HepG2 (cell line): ENCODE results near the gene ATAD3C. TPM values are rescaled to one million over a fixed set of nuclear protein-coding genes. Genes with fewer than 3 reads are reported as not detected.
"Not testable (repeated sequence)": the region's sequence is repeated elsewhere in the genome, so short reads cannot be mapped to it uniquely, and the experiment has no call there.

Experiments used
- ATAC-seq: fragments of 200-7000 bp; cut with Tn5 transposase; 3 replicates; pipeline ENCODE4 v1.9.1; 2020; ENCODE audit warnings: mild to moderate bottlenecking, moderate library complexity
- BruUV-seq: library from RNA; stranded (reverse); fragments of 400-500 nt; replicated peaks from 2 replicates; lab custom pipeline; 2021; lab: Mats Ljungman, UMichigan
- CTCF ChIA-PET: fragments of 300-600 bp; formaldehyde crosslinking; extraction: SDS; loops from one replicate; lab custom pipeline; 2021; ENCODE audit warnings: low total read pairs, inconsistent platforms, low intra/inter-chr PET ratio; lab: Yijun Ruan, JAX
- POLR2A ChIA-PET: fragments of 350-600 bp; sonication (Branson Sonifier 250); formaldehyde crosslinking; loops from one replicate; lab custom pipeline; 2020; ENCODE audit warnings: antibody characterized with exemption, inconsistent platforms; lab: Yijun Ruan, JAX
- DNase-seq: peaks from one replicate; pipeline ENCODE4 v3.0.0-alpha.2; 2015; ENCODE audit warnings: low spot score
- FAIRE-seq: peaks from 3 replicates; lab custom pipeline; 2011; peaks lifted over from hg19 to GRCh38; lab: Jason Lieb, UNC
- H2AFZ ChIP-seq: one replicate; pipeline ENCODE4 v1.6.1; 2011; ENCODE audit warnings: low read length, inconsistent platforms
- H3K27ac ChIP-seq: fragments of 300-600 bp; 3 replicates; pipeline ENCODE4 v1.8.0; 2011; ENCODE audit warnings: mixed run types, mild to moderate bottlenecking, mixed read lengths, low read length, inconsistent platforms; ENCODE audit not compliant: insufficient read depth; ENCODE audit errors: extremely low read length
- H3K27me3 ChIP-seq, 2 experiments: fragments of 200-600 bp in 1 of 2; 2 replicates in 1 of 2; 3 replicates in 1 of 2; pipeline versions ENCODE4 v1.6.0 to v1.8.0; 2011; ENCODE audit warnings: low read length in 2 of 2, mild to moderate bottlenecking in 2 of 2, moderate library complexity in 2 of 2, inconsistent platforms in 1 of 2; ENCODE audit not compliant: insufficient read depth in 2 of 2, control insufficient read depth in 1 of 2
- H3K36me3 ChIP-seq, 2 experiments: fragments of 200-600 bp in 1 of 2; replicated peaks in 1 of 2; 2 replicates in 1 of 2; 3 replicates in 1 of 2; pipeline versions ENCODE4 v1.5.1 to v1.8.0; 2011; ENCODE audit warnings: low read length in 2 of 2, inconsistent platforms in 1 of 2; ENCODE audit not compliant: insufficient read depth in 2 of 2, control insufficient read depth in 1 of 2
- H3K4me1 ChIP-seq: 2 replicates; pipeline ENCODE4 v1.5.1; 2012; ENCODE audit warnings: low read length, inconsistent platforms; ENCODE audit not compliant: insufficient read depth
- H3K4me2 ChIP-seq: 2 replicates; pipeline ENCODE4 v1.6.0; 2011; ENCODE audit warnings: low read depth, low read length, inconsistent platforms
- H3K4me3 ChIP-seq, 3 experiments: fragments of 200-600 bp in 1 of 3; sonication (generic), shearing (Covaris generic) in 1 of 3; replicated peaks in 1 of 3; 2 replicates each; pipeline ENCODE4 v1.5.1; 2011 to 2016; ENCODE audit warnings: low read length in 3 of 3, inconsistent platforms in 2 of 3, low read depth in 2 of 3, mild to moderate bottlenecking in 2 of 3, control low read depth in 1 of 3, mixed read lengths in 1 of 3; ENCODE audit not compliant: insufficient read depth in 1 of 3
- H3K79me2 ChIP-seq: one replicate; pipeline ENCODE4 v1.6.1; 2011; ENCODE audit warnings: low read length, inconsistent platforms; ENCODE audit not compliant: insufficient read depth
- H3K9ac ChIP-seq: 2 replicates; pipeline ENCODE4 v1.6.0; 2011; ENCODE audit warnings: mild to moderate bottlenecking, low read depth, low read length, inconsistent platforms; ENCODE audit not compliant: insufficient read depth
- H3K9me3 ChIP-seq: 2 replicates; pipeline ENCODE4 v1.5.1; 2012; ENCODE audit warnings: mild to moderate bottlenecking, low read length
- H4K20me1 ChIP-seq: 2 replicates; pipeline ENCODE4 v1.6.0; 2011; ENCODE audit warnings: inconsistent platforms, mild to moderate bottlenecking, low read length, moderate library complexity; ENCODE audit not compliant: insufficient read depth
- AGO2 ChIP-seq: fragments of 200-400 bp; formaldehyde crosslinking; optimal IDR thresholded peaks from 2 replicates; pipeline ENCODE3; 2017; ENCODE audit warnings: mild to moderate bottlenecking, low read depth, low read length, moderate library complexity
- DR1 ChIP-seq: sonication (generic); formaldehyde crosslinking; IDR thresholded peaks from 2 replicates; pipeline ENCODE4 v1.8.0; 2021; ENCODE audit warnings: mild to moderate bottlenecking, missing genetic modification reagents, inconsistent platforms
- EZH2 ChIP-seq: conservative IDR thresholded peaks from 2 replicates; pipeline ENCODE4 v1.6.1; 2012; ENCODE audit warnings: mild to moderate bottlenecking, low read depth, low read length, moderate library complexity
- NFIB ChIP-seq: sonication (generic); formaldehyde crosslinking; IDR thresholded peaks from 2 replicates; pipeline ENCODE4 v1.9.0; 2021; ENCODE audit warnings: missing genetic modification reagents, mild to moderate bottlenecking, borderline replicate concordance
- NFRKB ChIP-seq: fragments of 450-650 bp; IDR thresholded peaks from 2 replicates; pipeline ENCODE4 v1.6.1; 2017
- RORA ChIP-seq: sonication (generic); formaldehyde crosslinking; IDR thresholded peaks from 2 replicates; pipeline ENCODE4 v1.5.0; 2020; ENCODE audit warnings: mild to moderate bottlenecking, missing genetic modification reagents, moderate library complexity
- ZNF441 ChIP-seq: sonication (generic); formaldehyde crosslinking; IDR thresholded peaks from 2 replicates; pipeline ENCODE4 v1.7.0; 2021; ENCODE audit warnings: missing genetic modification reagents, borderline replicate concordance
- ZNF496 ChIP-seq: sonication (generic); formaldehyde crosslinking; IDR thresholded peaks from 2 replicates; pipeline ENCODE4 v1.8.1; 2023; ENCODE audit warnings: mild to moderate bottlenecking, moderate library complexity, missing genetic modification reagents; ENCODE audit not compliant: insufficient replicate concordance
- ZNF574 ChIP-seq: sonication (generic); formaldehyde crosslinking; IDR thresholded peaks from 2 replicates; pipeline ENCODE4 v1.4.0; 2020; ENCODE audit warnings: missing genetic modification reagents
- ZSCAN12 ChIP-seq: sonication (generic); formaldehyde crosslinking; IDR thresholded peaks from 2 replicates; pipeline ENCODE4 v1.9.0; 2021; ENCODE audit warnings: mild to moderate bottlenecking, missing genetic modification reagents
- WGBS: methylation state at CpG from one replicate; pipeline ENCODE4 v1.1.6; 2017; ENCODE audit warnings: low lambda C conversion rate; 5-methylcytosine and 5-hydroxymethylcytosine counted together
- in situ Hi-C: cut with HindIII; loops from 2 replicates; pipeline ENCODE4 v1.10.0; 2017; ENCODE audit warnings: low pct_unique_long_range_greater_than_20kb; ENCODE audit not compliant: extremely low pct_ligation_motif_present
- intact Hi-C: fragments of 100-400 bp; cut with micrococcal nuclease; formaldehyde crosslinking; loops from one replicate; pipeline ENCODE4 v1.10.0; 2022; ENCODE audit not compliant: unreplicated experiment
- polyA plus RNA-seq, 8 experiments: library from polyadenylated mRNA; depleted of rRNA in 3 of 8; stranded (reverse) in 7 of 8; unstranded in 1 of 8; fragments of >200 nt; fragmentation: Illumina TruSeq in 4 of 8; extraction: Trizol in 4 of 8; gene quantifications; 2 replicates each; pipeline versions ENCODE4 v1.2.1 to v1.2.3, GENCODE V29; 2011 to 2016; ENCODE audit warnings: low read depth in 4 of 8, missing spikeins in 1 of 8, mixed read lengths in 1 of 8; ENCODE audit not compliant: insufficient read depth in 1 of 8
- total RNA-seq, 5 experiments: library from RNA; depleted of rRNA; stranded (reverse); fragments of >200 nt; fragmentation: Illumina TruSeq; extraction: Trizol; gene quantifications; 2 replicates each; pipeline ENCODE4 v1.2.3, GENCODE V29; 2016; ENCODE audit warnings: low read depth in 1 of 5
- TF ChIP-seq, protein P1 (sequence below): sonication (generic); formaldehyde crosslinking; IDR thresholded peaks from 2 replicates; pipeline ENCODE4 v1.4.0; 2020; ENCODE audit warnings: missing genetic modification reagents

ATAD3C gene
- total and polyA plus RNA-seq, 2 of the 13 experiments (the other 11 are each of a cell fraction or from before 2014, with no cell fraction given): 2.4 to 3.2 TPM

GRCh38 chr1:1485755-1486317, 36.3 kb downstream of the ATAD3C start:
- peaks cover 25 to 44% of the 10 kb centered on the region in 2 experiments for H3K36me3 ChIP-seq
- in situ Hi-C loops, H3K27ac ChIP-seq, H4K20me1 ChIP-seq, intact Hi-C loops, POLR2A ChIA-PET, H3K9me3 ChIP-seq, H3K27me3 ChIP-seq, FAIRE-seq, CTCF ChIA-PET, H3K4me2 ChIP-seq, BruUV-seq, H2AFZ ChIP-seq, DNase-seq, H3K4me1 ChIP-seq, H3K79me2 ChIP-seq, H3K9ac ChIP-seq, H3K4me3 ChIP-seq, ATAC-seq: not testable (repeated sequence)
- WGBS: 97% methylated on average over 12 of the region's 31 CpGs
- TF ChIP-seq AGO2: peak; percentile 29

DNA sequence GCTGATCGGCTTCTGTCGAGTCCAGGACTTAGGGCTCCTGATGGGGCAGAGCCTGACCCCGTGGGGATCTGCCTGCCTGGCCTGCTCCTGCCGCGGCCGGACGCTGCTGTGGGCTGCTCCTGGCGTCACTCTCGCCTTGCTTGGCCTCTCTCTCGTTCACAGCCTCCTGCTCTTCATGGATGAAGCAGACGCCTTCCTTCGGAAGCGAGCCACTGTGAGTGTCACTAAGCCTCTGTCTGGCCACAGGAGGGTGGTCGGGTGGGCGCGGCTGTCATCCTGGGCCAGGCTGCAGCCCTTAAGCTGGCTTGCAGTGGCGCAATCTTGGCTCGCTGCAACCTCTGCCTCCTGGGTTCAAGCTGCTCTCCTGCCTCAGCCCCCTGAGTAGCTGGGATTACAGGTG, 38.2 kb downstream of the ATAD3C start:
- FAIRE-seq: no peak
- TF ChIP-seq ZNF574 (CRISPR knock-in tag) (no peak), DR1 (CRISPR knock-in tag) (no peak), ZNF496 (CRISPR knock-in tag) (no peak), RORA (no peak), NFIB (no peak), NFRKB (no peak), EZH2 (no peak), ZSCAN12 (CRISPR knock-in tag) (no peak), ZNF441 (CRISPR knock-in tag) (no peak)
- TF ChIP-seq, protein P1, sequence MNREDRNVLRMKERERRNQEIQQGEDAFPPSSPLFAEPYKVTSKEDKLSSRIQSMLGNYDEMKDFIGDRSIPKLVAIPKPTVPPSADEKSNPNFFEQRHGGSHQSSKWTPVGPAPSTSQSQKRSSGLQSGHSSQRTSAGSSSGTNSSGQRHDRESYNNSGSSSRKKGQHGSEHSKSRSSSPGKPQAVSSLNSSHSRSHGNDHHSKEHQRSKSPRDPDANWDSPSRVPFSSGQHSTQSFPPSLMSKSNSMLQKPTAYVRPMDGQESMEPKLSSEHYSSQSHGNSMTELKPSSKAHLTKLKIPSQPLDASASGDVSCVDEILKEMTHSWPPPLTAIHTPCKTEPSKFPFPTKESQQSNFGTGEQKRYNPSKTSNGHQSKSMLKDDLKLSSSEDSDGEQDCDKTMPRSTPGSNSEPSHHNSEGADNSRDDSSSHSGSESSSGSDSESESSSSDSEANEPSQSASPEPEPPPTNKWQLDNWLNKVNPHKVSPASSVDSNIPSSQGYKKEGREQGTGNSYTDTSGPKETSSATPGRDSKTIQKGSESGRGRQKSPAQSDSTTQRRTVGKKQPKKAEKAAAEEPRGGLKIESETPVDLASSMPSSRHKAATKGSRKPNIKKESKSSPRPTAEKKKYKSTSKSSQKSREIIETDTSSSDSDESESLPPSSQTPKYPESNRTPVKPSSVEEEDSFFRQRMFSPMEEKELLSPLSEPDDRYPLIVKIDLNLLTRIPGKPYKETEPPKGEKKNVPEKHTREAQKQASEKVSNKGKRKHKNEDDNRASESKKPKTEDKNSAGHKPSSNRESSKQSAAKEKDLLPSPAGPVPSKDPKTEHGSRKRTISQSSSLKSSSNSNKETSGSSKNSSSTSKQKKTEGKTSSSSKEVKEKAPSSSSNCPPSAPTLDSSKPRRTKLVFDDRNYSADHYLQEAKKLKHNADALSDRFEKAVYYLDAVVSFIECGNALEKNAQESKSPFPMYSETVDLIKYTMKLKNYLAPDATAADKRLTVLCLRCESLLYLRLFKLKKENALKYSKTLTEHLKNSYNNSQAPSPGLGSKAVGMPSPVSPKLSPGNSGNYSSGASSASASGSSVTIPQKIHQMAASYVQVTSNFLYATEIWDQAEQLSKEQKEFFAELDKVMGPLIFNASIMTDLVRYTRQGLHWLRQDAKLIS: no peak

More for the DNA sequence above, 38.2 kb downstream of the ATAD3C start:
- no peak overlapping the region for H3K4me3 ChIP-seq
- no TSS peak for BruUV-seq
- POLR2A ChIA-PET: no interaction called here
- no peak overlapping the region for H3K9ac ChIP-seq
- no peaks in the 10 kb centered on the region; a peak in 1 of 5 replicates for H3K27me3 ChIP-seq
- H3K9me3 ChIP-seq: no peaks in the 10 kb centered on the region
- DNase-seq (no peak), ATAC-seq (no peak)
- peaks cover 31 to 55% of the 10 kb centered on the region in 2 experiments for H3K36me3 ChIP-seq
- H2AFZ ChIP-seq: no peak overlapping the region
- in situ Hi-C loops: no loop called here
- intact Hi-C loops: no loop called here
- no peak overlapping the region for H3K27ac ChIP-seq
- H3K79me2 ChIP-seq: no peaks in the 10 kb centered on the region
- no peaks in the 10 kb centered on the region for H3K4me1 ChIP-seq
- H4K20me1 ChIP-seq: no peaks in the 10 kb centered on the region
- no peak overlapping the region for H3K4me2 ChIP-seq
- 98% methylated on average over 11 of the region's 18 CpGs for WGBS
- CTCF ChIA-PET: no interaction called here
